Caco-2 (cell line): ENCODE results near the gene ARHGEF28. TPM values are rescaled to one million over a fixed set of nuclear protein-coding genes. Genes with fewer than 3 reads are reported as not detected.

ENCODE experiments used
- BruUV-seq: library from RNA; stranded (reverse); fragments of 400-500 nt; replicated peaks from 2 replicates; lab custom pipeline; 2021; lab: Mats Ljungman, UMichigan
- CTCF ChIA-PET: fragments of 300-600 bp; sonication (Branson Sonifier 250); formaldehyde crosslinking; loops from one replicate; lab custom pipeline; 2022; ENCODE audit warnings: antibody characterized with exemption; lab: Charles Lee
- POLR2A ChIA-PET: fragments of 300-600 bp; sonication (Branson Sonifier 250); formaldehyde crosslinking; loops from one replicate; lab custom pipeline; 2022; ENCODE audit warnings: antibody characterized with exemption; lab: Charles Lee
- DNase-seq, 2 experiments: peaks; one replicate each; pipeline versions ENCODE4 v3.0.0 to v3.0.0-alpha.2; 2020 to 2022
- H3K27me3 ChIP-seq: replicated peaks from 2 replicates; pipeline ENCODE4 v1.6.0; 2011; ENCODE audit warnings: low read length; ENCODE audit not compliant: control insufficient read depth, insufficient read depth
- H3K36me3 ChIP-seq: 2 replicates; pipeline ENCODE4 v1.5.1; 2011; ENCODE audit warnings: low read length; ENCODE audit not compliant: control insufficient read depth, insufficient read depth
- H3K4me1 ChIP-seq: fragments of 250-450 bp; sonication (Bioruptor Pico); 2 replicates; pipeline ENCODE4 v1.5.1; 2020; ENCODE audit warnings: mild to moderate bottlenecking
- H3K4me3 ChIP-seq: 2 replicates; pipeline ENCODE4 v1.5.1; 2011; ENCODE audit warnings: low read depth, mild to moderate bottlenecking, control low read depth, low read length
- H3K9me3 ChIP-seq: fragments of 250-450 bp; sonication (Bioruptor Pico); 2 replicates; pipeline ENCODE4 v1.5.1; 2020; ENCODE audit warnings: mild to moderate bottlenecking, moderate library complexity
- H3K27ac Mint-ChIP-seq: one replicate; pipeline ENCODE4 v1.8.0; 2022; ENCODE audit warnings: mixed read lengths; ENCODE audit not compliant: unreplicated experiment
- H3K27me3 Mint-ChIP-seq: one replicate; pipeline ENCODE4 v1.8.0; 2022; ENCODE audit warnings: mixed read lengths; ENCODE audit not compliant: insufficient read depth, unreplicated experiment
- H3K36me3 Mint-ChIP-seq: one replicate; pipeline ENCODE4 v1.8.0; 2022; ENCODE audit warnings: mild to moderate bottlenecking, mixed read lengths; ENCODE audit not compliant: insufficient read depth, unreplicated experiment
- H3K4me1 Mint-ChIP-seq: one replicate; pipeline ENCODE4 v1.8.0; 2022; ENCODE audit warnings: low read depth, mixed read lengths; ENCODE audit not compliant: unreplicated experiment
- H3K4me3 Mint-ChIP-seq: one replicate; pipeline ENCODE4 v1.8.0; 2022; ENCODE audit warnings: mild to moderate bottlenecking, moderate library complexity, mixed read lengths; ENCODE audit not compliant: unreplicated experiment
- H3K9me3 Mint-ChIP-seq: one replicate; pipeline ENCODE4 v1.8.0; 2022; ENCODE audit warnings: mixed read lengths; ENCODE audit not compliant: unreplicated experiment
- intact Hi-C: fragments of 100-400 bp; cut with micrococcal nuclease; formaldehyde crosslinking; loops from one replicate; pipeline ENCODE4 v1.10.0; 2022; ENCODE audit not compliant: unreplicated experiment
- total RNA-seq: library from RNA; stranded (reverse); gene quantifications from 2 replicates; pipeline ENCODE4 v1.2.3, GENCODE V29; 2022
- TF ChIP-seq, protein P1 (sequence below), 2 experiments: fragments of 200-600 bp in 1 of 2; IDR thresholded peaks; 1 replicate in 1 of 2; 2 replicates in 1 of 2; pipeline versions ENCODE4 v1.5.1 to v1.8.0; 2011 to 2022; ENCODE audit warnings: antibody characterized with exemption in 1 of 2, control low read depth in 1 of 2, inconsistent platforms in 1 of 2, low read depth in 1 of 2, low read length in 1 of 2, mild to moderate bottlenecking in 1 of 2, moderate library complexity in 1 of 2; ENCODE audit not compliant: insufficient read depth in 1 of 2, severe bottlenecking in 1 of 2, unreplicated experiment in 1 of 2

The ARHGEF28 gene
- total RNA-seq, 1 experiment from 2014 or later, result 4.6 TPM

DNA sequence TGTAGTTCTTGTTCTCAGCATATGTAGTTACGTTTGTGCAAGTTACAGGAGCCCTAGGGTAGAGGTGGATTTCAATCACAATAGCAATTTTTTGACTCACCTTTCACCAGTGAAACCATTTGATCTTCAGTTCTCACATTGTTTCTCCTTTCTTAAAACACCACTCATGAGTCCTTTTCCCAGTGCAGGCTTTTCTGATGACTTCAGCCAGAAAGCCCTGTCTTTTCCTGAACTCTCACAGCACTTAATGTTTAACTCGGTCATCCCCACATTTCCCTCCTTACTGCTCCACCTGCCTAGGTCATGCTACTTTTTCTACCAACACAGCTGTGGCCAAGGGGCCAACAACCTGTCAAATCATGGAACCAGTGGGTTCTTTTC, 37.9 kb downstream of the ARHGEF28 start:
- Histone ChIP-seq H3K9me3 (no peaks in the 10 kb centered on the region), H3K27me3 (no peaks in the 10 kb centered on the region), H3K4me3 (no peak overlapping the region), H3K4me1 (no peaks in the 10 kb centered on the region), H3K36me3 (no peaks in the 10 kb centered on the region)
- no peak for DNase-seq
- intact Hi-C loops, result no loop called here
- H3K36me3 Mint-ChIP-seq, result no peaks in the 10 kb centered on the region
- no peaks in the 10 kb centered on the region for H3K4me1 Mint-ChIP-seq
- no peak overlapping the region for H3K4me3 Mint-ChIP-seq
- H3K27ac Mint-ChIP-seq, result no peak overlapping the region
- ChIA-PET POLR2A (no interaction called here), CTCF (no interaction called here)
- no TSS peak for BruUV-seq
- no peaks in the 10 kb centered on the region for H3K9me3 Mint-ChIP-seq
- TF ChIP-seq, protein P1, sequence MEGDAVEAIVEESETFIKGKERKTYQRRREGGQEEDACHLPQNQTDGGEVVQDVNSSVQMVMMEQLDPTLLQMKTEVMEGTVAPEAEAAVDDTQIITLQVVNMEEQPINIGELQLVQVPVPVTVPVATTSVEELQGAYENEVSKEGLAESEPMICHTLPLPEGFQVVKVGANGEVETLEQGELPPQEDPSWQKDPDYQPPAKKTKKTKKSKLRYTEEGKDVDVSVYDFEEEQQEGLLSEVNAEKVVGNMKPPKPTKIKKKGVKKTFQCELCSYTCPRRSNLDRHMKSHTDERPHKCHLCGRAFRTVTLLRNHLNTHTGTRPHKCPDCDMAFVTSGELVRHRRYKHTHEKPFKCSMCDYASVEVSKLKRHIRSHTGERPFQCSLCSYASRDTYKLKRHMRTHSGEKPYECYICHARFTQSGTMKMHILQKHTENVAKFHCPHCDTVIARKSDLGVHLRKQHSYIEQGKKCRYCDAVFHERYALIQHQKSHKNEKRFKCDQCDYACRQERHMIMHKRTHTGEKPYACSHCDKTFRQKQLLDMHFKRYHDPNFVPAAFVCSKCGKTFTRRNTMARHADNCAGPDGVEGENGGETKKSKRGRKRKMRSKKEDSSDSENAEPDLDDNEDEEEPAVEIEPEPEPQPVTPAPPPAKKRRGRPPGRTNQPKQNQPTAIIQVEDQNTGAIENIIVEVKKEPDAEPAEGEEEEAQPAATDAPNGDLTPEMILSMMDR (IDR thresholded peaks at IDR 0.05; ENCODE audit: insufficient read depth in 1 of 2, low read depth in 1 of 2, low read length in 1 of 2, severe bottlenecking in 1 of 2, unreplicated experiment in 1 of 2), result no peak
- H3K27me3 Mint-ChIP-seq, result peaks cover 11% of the 10 kb centered on the region

DNA sequence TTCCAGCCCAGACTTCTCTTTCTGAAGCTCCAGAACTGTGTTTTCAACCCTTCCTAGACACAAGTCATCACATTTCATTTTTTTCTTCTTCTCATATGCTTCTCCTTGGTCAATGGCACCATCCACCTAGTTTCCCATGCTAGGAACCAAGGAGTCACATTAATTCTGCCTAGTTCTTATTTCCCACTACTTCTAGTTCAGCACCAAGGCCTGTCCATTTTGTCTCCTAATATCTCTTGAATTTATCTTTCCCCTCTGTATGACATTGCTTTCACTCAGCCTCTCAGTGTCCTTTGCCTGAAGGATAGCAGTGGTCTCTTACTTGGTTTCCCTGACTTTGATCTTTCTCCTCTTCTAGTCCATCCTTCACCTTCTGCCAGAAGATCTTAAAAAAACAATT, 38.8 kb downstream of the ARHGEF28 start:
- TF ChIP-seq, protein P1 (IDR thresholded peaks at IDR 0.05; ENCODE audit: insufficient read depth in 1 of 2, low read depth in 1 of 2, low read length in 1 of 2, severe bottlenecking in 1 of 2, unreplicated experiment in 1 of 2), result no peak
- Histone ChIP-seq H3K4me3 (no peak overlapping the region), H3K4me1 (no peaks in the 10 kb centered on the region), H3K27me3 (no peaks in the 10 kb centered on the region), H3K9me3 (no peaks in the 10 kb centered on the region), H3K36me3 (no peaks in the 10 kb centered on the region)
- no peaks in the 10 kb centered on the region for H3K4me1 Mint-ChIP-seq
- H3K27ac Mint-ChIP-seq, result no peak overlapping the region
- CTCF ChIA-PET, result no interaction called here
- no peaks in the 10 kb centered on the region for H3K36me3 Mint-ChIP-seq
- no peak for DNase-seq
- no TSS peak for BruUV-seq
- no peak overlapping the region for H3K4me3 Mint-ChIP-seq
- H3K9me3 Mint-ChIP-seq, result no peaks in the 10 kb centered on the region
- intact Hi-C loops, result no loop called here
- POLR2A ChIA-PET, result no interaction called here
- peaks cover 11% of the 10 kb centered on the region for H3K27me3 Mint-ChIP-seq

DNA sequence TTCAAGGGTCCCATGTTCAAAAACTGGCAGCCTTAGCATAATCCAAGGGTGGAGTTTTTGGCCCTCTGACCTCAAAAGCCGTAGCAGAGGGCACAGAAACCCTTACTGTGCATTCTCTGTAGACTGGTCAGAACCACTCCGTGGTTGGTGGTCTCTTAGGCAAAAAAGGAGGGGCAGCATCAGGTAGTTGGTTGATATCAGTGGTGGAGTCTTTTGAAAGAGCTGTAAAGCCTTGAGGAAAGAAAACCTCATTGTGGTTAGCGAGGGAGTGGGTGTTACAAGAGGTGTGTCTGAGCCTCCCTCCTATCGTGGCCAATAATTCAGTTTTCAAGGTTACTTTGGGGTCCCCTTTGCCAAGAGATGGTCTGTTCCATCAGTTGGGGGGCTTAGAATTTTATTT, 40.9 kb downstream of the ARHGEF28 start:
- no peak overlapping the region for H3K4me3 ChIP-seq
- Mint-ChIP-seq H3K27ac (no peak overlapping the region), H3K4me3 (no peak overlapping the region), H3K27me3 (peaks cover 11% of the 10 kb centered on the region), H3K9me3 (no peaks in the 10 kb centered on the region), H3K36me3 (no peaks in the 10 kb centered on the region), H3K4me1 (no peaks in the 10 kb centered on the region)
- TF ChIP-seq, protein P1 (IDR thresholded peaks at IDR 0.05; ENCODE audit: insufficient read depth in 1 of 2, low read depth in 1 of 2, low read length in 1 of 2, severe bottlenecking in 1 of 2, unreplicated experiment in 1 of 2), result no peak
- H3K36me3 ChIP-seq, result no peaks in the 10 kb centered on the region
- no TSS peak for BruUV-seq
- H3K9me3 ChIP-seq, result no peaks in the 10 kb centered on the region
- H3K4me1 ChIP-seq, result no peaks in the 10 kb centered on the region
- no peaks in the 10 kb centered on the region for H3K27me3 ChIP-seq
- POLR2A ChIA-PET, result no interaction called here
- DNase-seq, result no peak
- CTCF ChIA-PET, result no interaction called here
- intact Hi-C loops, result no loop called here
